T-helper 17 cell (primary cell): ENCODE results near the gene ZNF185. TPM values are rescaled to one million over a fixed set of nuclear protein-coding genes. Genes with fewer than 3 reads are reported as not detected.

Experiments
- ATAC-seq: fragments of 150-1000 bp; cut with Tn5 transposase; 2 replicates; pipeline ENCODE4 v1.10.0; 2021; ENCODE audit warnings: mild to moderate bottlenecking, moderate library complexity
- DNase-seq, 3 donors: peaks; one replicate each; pipeline versions ENCODE4 v3.0.0 to v3.0.0-alpha.2; 2020 to 2021
- H3K9me3 ChIP-seq: one replicate; pipeline ENCODE4 v1.7.0; 2013; ENCODE audit warnings: low read length, mild to moderate bottlenecking; ENCODE audit not compliant: control insufficient read depth, poor library complexity, severe bottlenecking
- H3K27ac Mint-ChIP-seq: one replicate; pipeline ENCODE4 v1.8.0; 2022; ENCODE audit warnings: mild to moderate bottlenecking, moderate library complexity, mixed read lengths
- H3K27me3 Mint-ChIP-seq: one replicate; pipeline ENCODE4 v1.8.0; 2022; ENCODE audit warnings: mixed read lengths
- H3K36me3 Mint-ChIP-seq: one replicate; pipeline ENCODE4 v1.8.0; 2022; ENCODE audit warnings: low read depth, mixed read lengths
- H3K4me1 Mint-ChIP-seq: one replicate; pipeline ENCODE4 v1.8.0; 2022; ENCODE audit warnings: mild to moderate bottlenecking, mixed read lengths
- H3K4me3 Mint-ChIP-seq: one replicate; pipeline ENCODE4 v1.8.0; 2022; ENCODE audit warnings: mild to moderate bottlenecking, moderate library complexity, mixed read lengths
- total RNA-seq, 4 donors: library from RNA in 2 of 4; stranded (reverse) in 2 of 4; gene quantifications; one replicate each; pipeline ENCODE4 v1.2.3 and lab custom pipeline; 2022 to 2026

The ZNF185 gene
- total RNA-seq, 2 donors from 2014 or later = 2.7 to 40.2 TPM

DNA sequence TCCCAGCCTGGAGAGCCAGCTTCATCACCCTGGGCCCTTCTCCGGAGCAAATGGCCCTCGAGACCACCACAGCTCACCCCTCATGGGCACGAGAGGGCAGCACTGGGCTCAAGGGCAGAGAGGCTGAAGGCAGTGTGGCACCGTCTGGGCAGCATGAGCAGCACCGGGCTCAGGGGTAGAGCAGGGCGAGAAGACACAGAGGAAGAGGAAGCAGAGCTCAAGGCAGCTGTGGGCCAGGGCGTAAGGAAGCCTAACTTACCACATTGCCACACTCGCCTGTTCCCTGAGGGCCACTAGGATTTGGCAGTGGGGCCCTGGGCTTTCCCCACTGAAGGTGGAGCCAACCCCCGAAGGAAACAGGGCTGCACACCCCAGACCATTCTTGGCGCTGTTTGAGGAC, 15.5 kb downstream of the ZNF185 start:
- H3K4me1 Mint-ChIP-seq = peaks cover 3% of the 10 kb centered on the region
- DNase-seq = no peak
- no peaks in the 10 kb centered on the region for H3K27me3 Mint-ChIP-seq
- ATAC-seq = no peak
- H3K36me3 Mint-ChIP-seq = no peaks in the 10 kb centered on the region
- H3K4me3 Mint-ChIP-seq = no peak overlapping the region
- no peak overlapping the region for H3K27ac Mint-ChIP-seq
- H3K9me3 ChIP-seq = no peaks in the 10 kb centered on the region

DNA sequence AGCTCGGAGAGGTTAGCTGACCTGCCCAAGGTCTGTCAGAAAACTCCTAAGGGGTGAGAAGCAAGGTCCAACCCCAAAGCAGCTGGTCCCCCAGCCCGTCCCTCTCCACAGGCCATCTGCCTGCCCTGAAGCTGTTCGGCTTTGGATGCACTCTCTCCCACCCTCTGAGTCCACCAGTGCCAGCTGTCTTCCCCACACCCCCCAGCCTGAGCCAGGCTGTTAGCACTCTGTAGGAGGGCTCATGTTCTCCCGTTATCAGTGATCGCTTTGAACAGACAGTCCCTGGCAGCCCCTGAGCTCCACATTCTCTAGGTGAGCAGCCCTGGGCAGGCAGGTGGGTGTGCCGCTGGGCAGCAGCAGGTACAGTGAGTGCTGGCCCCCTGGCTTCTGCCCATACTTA, 16.0 kb downstream of the ZNF185 start:
- Mint-ChIP-seq H3K27me3 (no peaks in the 10 kb centered on the region), H3K36me3 (no peaks in the 10 kb centered on the region), H3K4me3 (no peak overlapping the region), H3K27ac (no peak overlapping the region), H3K4me1 (peaks cover 3% of the 10 kb centered on the region)
- H3K9me3 ChIP-seq = no peaks in the 10 kb centered on the region
- ATAC-seq (no peak), DNase-seq (no peak)

DNA sequence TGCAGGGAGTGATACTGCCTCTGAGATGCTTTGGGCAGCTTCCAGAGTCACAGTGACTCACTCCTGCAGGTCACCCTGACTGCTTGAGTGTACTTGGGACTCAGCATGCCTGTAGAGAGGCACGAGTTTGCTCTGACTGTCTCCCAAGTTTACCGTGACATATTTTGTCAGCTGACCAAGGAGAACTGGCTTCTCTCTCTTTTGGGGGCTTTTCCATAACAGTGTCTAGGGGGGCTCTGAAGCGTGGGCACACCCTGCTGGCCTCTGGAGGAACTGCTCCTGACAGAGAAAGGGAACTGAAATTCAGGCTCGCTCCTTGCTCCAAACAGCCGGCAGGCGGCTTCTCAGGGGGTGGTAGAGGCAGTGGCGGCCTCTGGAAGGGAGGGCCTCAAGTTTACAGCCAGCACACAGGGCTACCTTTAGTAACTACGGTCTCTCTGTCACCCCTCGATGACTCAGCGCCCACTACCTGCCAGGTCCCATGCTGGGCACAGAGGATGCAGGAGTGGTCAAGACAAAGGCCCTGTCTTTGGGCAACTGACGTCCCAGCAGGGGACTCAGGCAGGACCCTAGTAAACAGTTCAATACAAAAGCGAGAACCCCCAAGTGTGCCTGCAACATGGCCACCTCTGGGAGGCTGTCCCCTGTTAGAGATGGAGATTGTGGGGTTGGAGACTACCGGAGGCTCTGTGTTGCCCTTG, 17.8 kb downstream of the ZNF185 start:
- Mint-ChIP-seq H3K36me3 (no peaks in the 10 kb centered on the region), H3K27ac (no peak overlapping the region), H3K4me3 (no peak overlapping the region), H3K27me3 (no peaks in the 10 kb centered on the region), H3K4me1 (peaks cover 3% of the 10 kb centered on the region)
- H3K9me3 ChIP-seq = no peaks in the 10 kb centered on the region
- DNase-seq (no peak), ATAC-seq (peak; percentile 54)

DNA sequence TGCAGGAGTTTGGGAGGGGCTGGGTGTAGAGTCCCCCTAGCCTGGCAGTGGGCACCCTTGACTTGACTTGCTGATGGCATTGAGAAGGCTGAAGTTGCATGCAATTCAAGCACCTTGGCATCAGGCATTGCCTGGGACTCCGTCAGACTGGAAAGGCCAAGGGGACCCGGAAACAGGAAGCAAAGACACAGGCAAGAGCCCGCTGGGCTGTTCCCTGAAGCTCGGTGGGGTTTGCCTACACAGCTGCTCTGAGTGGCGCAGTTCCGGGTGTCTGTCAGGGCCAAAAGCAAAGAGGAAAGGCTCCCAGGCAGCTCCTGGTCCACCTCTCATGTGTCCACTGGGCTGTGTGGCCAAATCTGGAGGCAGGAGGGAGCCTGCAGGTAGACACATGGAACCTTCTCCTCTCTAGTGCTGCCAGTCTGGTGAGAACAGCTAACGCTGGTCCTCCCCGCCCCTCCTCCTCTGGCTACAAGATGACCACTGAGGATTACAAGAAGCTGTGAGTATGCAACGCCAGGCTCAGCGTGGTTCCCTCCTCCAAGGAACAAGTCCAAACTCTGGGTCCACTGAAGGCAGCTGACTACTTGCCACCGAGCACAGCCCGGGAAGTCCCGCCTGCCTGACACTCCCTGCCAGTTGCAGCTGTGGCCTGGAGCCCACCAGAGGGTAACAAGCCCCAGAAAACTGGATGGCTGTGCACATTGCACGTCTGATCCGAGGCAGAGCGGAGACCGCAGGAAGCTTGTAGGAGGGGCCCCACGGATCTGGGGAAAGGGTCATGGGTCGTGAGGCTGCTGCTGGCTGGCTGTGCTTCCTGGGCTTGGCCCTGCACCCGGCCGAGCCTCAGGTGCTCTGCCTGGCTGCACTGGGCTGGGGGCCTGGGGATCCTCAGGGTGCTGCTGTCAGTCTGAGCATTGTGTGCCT, 20.1 kb downstream of the ZNF185 start:
- H3K4me3 Mint-ChIP-seq = no peak overlapping the region
- no peak overlapping the region for H3K27ac Mint-ChIP-seq
- peaks cover 5% of the 10 kb centered on the region for H3K4me1 Mint-ChIP-seq
- no peaks in the 10 kb centered on the region for H3K27me3 Mint-ChIP-seq
- ATAC-seq (no peak), DNase-seq (no peak)
- H3K9me3 ChIP-seq = no peaks in the 10 kb centered on the region
- H3K36me3 Mint-ChIP-seq = no peaks in the 10 kb centered on the region

DNA sequence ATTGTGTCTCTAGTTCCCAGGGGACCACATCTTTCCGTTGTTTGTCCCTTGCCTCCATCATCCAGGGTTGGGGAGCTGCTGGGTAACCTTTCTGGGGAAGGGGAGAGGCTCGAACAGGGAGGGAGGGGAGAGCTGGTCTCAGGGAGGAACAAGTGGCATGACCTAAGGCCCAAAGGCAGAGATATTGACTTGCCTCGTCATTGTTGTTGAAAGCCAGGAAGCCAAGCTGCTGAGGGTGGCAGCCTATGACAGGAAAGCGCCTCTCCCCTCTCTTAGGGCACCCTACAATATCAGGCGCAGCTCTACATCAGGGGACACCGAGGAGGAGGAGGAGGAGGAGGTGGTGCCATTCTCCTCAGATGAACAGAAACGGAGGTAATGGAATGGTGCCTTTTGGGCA, 20.8 kb downstream of the ZNF185 start:
- Mint-ChIP-seq H3K27ac (no peak overlapping the region), H3K4me3 (no peak overlapping the region), H3K27me3 (no peaks in the 10 kb centered on the region), H3K4me1 (peaks cover 9% of the 10 kb centered on the region), H3K36me3 (no peaks in the 10 kb centered on the region)
- ATAC-seq (no peak), DNase-seq (no peak)
- no peaks in the 10 kb centered on the region for H3K9me3 ChIP-seq

DNA sequence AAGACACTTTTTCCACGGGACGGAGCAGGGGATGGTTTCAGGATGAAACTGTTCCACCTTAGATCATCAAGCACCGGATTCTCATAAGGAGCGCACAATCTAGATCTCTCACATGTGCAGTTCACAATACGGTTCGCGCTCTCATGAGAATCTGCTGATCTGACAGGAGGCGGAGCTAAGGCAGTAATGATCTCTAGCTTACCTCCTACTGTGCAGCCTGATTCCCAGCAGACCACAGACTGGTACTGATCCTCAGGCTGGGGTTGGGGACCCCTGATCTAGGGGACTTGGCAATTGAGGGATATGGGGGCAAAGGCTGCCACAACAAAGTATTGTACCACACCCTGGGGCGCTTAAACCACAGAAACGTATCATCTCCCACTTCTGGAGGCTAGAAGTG, 25.7 kb downstream of the ZNF185 start:
- DNase-seq (no peak), ATAC-seq (no peak)
- no peaks in the 10 kb centered on the region for H3K27me3 Mint-ChIP-seq
- H3K9me3 ChIP-seq = no peaks in the 10 kb centered on the region
- no peak overlapping the region for H3K4me3 Mint-ChIP-seq
- H3K36me3 Mint-ChIP-seq = no peaks in the 10 kb centered on the region
- no peak overlapping the region for H3K27ac Mint-ChIP-seq
- H3K4me1 Mint-ChIP-seq = peaks cover 6% of the 10 kb centered on the region

DNA sequence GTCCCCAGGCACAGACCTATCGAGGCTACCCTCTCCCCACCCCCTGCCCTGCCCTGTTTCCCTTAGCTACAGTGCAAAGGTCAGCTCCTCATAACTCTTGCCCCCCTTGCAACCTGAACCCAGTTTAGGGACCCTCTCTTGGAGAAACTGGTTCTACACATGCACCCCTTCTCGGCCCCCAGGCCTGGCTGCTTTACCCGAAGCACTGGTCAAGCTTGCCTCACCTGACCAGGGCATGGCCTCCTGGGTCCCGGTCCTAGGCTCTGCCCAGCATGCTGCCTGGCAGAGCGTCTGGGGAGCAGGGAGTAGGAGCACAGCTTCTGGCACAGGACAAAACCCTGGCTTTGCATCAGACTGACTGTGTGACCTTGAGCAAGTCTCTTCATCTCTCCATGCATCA, 28.0 kb downstream of the ZNF185 start:
- no peak overlapping the region for H3K27ac Mint-ChIP-seq
- H3K36me3 Mint-ChIP-seq = no peaks in the 10 kb centered on the region
- H3K27me3 Mint-ChIP-seq = no peaks in the 10 kb centered on the region
- H3K4me1 Mint-ChIP-seq = peaks cover 8% of the 10 kb centered on the region
- H3K9me3 ChIP-seq = no peaks in the 10 kb centered on the region
- DNase-seq = no peak
- H3K4me3 Mint-ChIP-seq = peak overlapping the region; percentile 25
- ATAC-seq = no peak

DNA sequence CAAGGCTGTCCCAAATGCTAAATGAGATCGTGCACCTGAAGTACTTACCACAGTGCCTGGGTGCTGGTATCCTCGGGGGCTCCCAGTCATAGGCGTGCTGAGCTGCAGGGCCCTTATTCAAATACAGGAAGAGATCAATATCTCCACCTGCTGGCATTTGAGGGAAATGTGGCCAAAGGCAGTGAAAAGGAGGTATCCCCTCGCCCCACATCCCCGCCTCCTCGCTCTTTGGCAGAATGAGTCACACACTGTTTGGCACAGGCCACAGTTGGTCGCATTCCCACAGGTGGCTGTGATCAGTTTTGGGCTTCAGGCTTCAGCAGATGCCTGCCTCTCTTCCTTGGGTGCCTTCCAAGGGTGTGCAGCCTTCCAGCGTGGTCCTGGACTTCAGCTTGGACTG, 28.4 kb downstream of the ZNF185 start:
- H3K4me3 Mint-ChIP-seq = peak overlapping the region; percentile 25
- peak in 1 of 3 donors; percentile 15 for DNase-seq
- no peaks in the 10 kb centered on the region for H3K36me3 Mint-ChIP-seq
- H3K9me3 ChIP-seq = no peaks in the 10 kb centered on the region
- ATAC-seq = peak; percentile 75
- H3K4me1 Mint-ChIP-seq = peaks cover 6% of the 10 kb centered on the region
- H3K27ac Mint-ChIP-seq = no peak overlapping the region
- no peaks in the 10 kb centered on the region for H3K27me3 Mint-ChIP-seq

DNA sequence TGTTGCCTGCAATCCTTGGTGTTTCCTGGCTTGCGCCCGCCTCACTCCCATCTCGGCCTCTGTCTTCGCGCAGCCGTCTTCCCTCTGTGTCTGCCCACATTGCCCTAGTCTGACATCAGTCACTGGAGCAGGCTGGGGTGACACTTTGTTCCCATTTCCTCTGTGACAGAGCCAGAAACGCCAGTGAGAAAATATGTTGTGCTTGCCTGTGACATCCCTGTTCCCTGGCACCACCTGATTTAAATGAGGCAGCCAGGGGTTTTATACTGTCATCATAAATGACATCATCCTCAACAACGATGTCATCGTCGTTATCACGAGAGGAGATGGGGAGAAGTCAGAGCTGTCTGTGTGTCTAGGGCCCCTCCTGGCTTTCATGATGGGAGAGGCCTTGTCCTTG, 29.1 kb downstream of the ZNF185 start:
- no peak overlapping the region for H3K4me3 Mint-ChIP-seq
- no peaks in the 10 kb centered on the region for H3K9me3 ChIP-seq
- no peaks in the 10 kb centered on the region for H3K36me3 Mint-ChIP-seq
- no peak overlapping the region for H3K27ac Mint-ChIP-seq
- no peak for DNase-seq
- ATAC-seq = no peak
- no peaks in the 10 kb centered on the region for H3K27me3 Mint-ChIP-seq
- H3K4me1 Mint-ChIP-seq = peaks cover 6% of the 10 kb centered on the region

DNA sequence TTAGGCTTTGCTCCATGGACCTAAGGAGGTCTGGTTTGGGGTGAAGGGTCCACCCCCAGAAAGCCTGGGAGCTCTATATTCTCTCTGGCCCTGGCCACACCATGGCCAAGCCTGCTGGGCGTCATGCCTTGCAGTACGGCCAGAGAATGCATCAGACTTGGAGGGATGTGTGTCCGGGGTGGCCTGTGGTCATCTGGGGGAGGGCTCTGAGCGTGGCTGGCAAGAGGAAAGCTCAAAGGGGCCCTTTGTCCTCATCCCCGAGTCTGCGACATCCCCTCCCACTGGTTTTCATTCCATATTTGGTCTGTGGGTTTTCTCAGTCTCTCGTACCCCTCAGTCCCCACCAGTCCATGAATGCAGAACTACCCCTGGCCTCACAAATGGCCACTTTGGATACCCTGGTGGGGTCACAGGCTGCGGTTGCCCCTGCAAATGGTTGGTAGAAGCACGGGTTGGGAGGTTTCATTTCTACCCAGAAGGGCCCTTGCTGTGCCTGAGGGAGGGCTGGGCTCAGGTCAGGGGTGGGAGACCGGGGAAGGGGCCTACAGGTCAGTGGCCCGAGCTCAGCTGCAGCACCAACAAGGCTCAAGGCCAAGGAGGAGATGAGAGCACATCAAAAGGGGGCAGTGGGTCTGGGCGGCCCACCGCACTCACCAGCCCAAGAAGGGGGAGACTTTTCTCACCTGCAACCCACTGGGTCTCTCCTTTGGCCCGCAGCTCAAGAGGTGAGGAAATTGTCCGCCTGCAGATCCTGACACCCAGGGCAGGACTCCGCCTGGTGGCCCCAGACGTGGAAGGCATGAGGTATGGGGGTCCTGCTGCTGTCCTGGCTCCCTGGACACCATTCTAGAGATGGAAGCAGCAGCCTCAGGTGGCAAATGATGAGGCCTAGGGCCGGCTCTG, 30.2 kb downstream of the ZNF185 start:
- no peaks in the 10 kb centered on the region for H3K27me3 Mint-ChIP-seq
- no peak for ATAC-seq
- H3K27ac Mint-ChIP-seq = no peak overlapping the region
- no peaks in the 10 kb centered on the region for H3K9me3 ChIP-seq
- no peak overlapping the region for H3K4me3 Mint-ChIP-seq
- no peak for DNase-seq
- H3K4me1 Mint-ChIP-seq = peaks cover 6% of the 10 kb centered on the region
- no peaks in the 10 kb centered on the region for H3K36me3 Mint-ChIP-seq

DNA sequence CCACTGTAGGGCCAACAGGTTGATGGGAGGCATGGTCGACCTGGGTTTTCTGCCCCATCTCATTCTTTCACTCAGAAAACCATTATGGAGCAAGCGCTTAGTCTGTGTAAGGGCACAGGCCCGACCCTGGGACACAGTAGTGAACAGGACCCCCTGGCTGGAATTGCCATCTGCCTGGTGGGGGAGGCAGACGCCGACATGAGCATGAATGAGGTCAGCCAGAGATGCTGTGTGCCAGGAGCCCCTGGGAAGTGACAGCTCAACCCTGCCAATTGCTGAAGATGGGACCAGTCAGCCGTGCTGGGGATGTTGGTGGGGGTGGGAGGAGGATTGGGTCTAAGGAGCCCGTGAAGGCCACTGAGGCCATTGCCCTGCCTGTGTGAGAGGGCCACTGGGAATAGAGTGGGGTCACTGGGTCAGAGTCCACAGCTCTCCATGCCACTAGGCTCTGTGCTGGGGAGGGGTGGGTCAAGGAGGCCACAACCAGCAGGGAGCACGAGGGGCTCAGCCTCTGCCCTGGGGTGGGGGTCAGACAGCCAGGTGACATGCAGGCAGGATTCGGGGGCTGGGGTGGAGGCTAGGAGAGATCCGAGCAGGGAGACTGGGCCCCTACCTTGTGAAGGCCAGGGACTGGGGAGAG, 31.0 kb downstream of the ZNF185 start:
- no peaks in the 10 kb centered on the region for H3K9me3 ChIP-seq
- Mint-ChIP-seq H3K27me3 (no peaks in the 10 kb centered on the region), H3K4me1 (peaks cover 2% of the 10 kb centered on the region), H3K4me3 (no peak overlapping the region), H3K36me3 (no peaks in the 10 kb centered on the region), H3K27ac (no peak overlapping the region)
- ATAC-seq (no peak), DNase-seq (no peak)

DNA sequence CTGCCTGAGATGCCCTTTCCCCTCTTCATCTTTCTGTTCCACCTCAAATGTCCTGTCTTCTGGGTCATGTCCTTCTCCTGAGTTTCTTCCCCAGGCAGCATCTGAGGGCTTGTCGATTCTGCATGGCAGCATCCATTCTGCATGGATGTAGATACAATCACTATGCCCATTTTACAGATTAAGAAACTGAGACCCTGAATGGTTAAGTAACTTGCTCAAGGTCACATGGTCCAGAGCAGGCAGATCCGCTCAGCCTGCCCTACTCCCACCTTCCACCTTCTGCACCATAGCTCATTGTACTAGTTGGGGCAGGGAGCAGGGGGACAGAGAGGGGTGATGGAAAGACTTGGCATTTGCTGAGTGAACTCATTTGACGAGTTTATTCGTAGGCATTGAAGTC, 32.0 kb downstream of the ZNF185 start:
- H3K36me3 Mint-ChIP-seq = no peaks in the 10 kb centered on the region
- H3K9me3 ChIP-seq = no peaks in the 10 kb centered on the region
- no peaks in the 10 kb centered on the region for H3K27me3 Mint-ChIP-seq
- DNase-seq = no peak
- H3K4me1 Mint-ChIP-seq = peaks cover 2% of the 10 kb centered on the region
- no peak for ATAC-seq
- H3K4me3 Mint-ChIP-seq = no peak overlapping the region
- no peak overlapping the region for H3K27ac Mint-ChIP-seq

DNA sequence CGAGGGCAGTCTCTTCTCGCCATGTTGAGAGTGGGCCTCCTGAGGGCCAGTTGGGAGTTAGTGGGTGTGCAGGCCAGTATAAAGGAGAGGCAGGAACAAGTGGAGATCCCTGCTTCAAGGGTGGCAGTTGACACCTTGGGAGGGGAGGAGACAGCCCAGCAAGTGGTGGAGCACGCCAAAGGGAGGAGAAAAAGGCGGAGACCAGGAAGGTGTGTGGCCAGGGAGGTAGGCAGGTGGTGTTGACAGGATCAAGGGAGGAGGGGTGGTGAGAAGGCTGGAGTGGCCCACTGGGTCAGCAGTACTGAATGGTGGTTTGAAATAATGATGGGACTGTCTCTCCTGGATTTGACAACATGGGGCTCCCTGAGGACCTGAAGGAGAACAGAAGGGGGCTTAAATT, 32.6 kb downstream of the ZNF185 start:
- no peaks in the 10 kb centered on the region for H3K9me3 ChIP-seq
- H3K27me3 Mint-ChIP-seq = no peaks in the 10 kb centered on the region
- no peaks in the 10 kb centered on the region for H3K36me3 Mint-ChIP-seq
- H3K27ac Mint-ChIP-seq = no peak overlapping the region
- ATAC-seq = no peak
- H3K4me3 Mint-ChIP-seq = no peak overlapping the region
- no peak for DNase-seq
- peaks cover 2% of the 10 kb centered on the region for H3K4me1 Mint-ChIP-seq
